Measurements from ENCODE around the gene WIPF1. TPM values are rescaled to one million over a fixed set of nuclear protein-coding genes. Genes with fewer than 3 reads are reported as not detected.

Gene WIPF1
- polyA plus RNA-seq, 1 experiment: 34.9 TPM

- DNase-seq (ENCODE audit: low read depth): no peak
- H3K27me3 ChIP-seq (ENCODE audit: control insufficient read depth, insufficient read depth, low read length): no peaks in the 10 kb centered on the region
- no peak overlapping the region for H3K4me3 ChIP-seq (ENCODE audit: low read depth, low read length)
- ChIA-PET CTCF (interaction anchor here (0.6 to 7.1 kb wide), 6 partner anchors 32 to 1130 kb away, joined by 3 to 86 read pairs (median 3); no protein-coding TSS in a partner anchor), POLR2A (no interaction called here)
- TF ChIP-seq CTCF (IDR thresholded peaks at IDR 0.05; ENCODE audit: insufficient read depth, low read depth, low read length): no peak
- H3K36me3 ChIP-seq (ENCODE audit: control insufficient read depth, insufficient read depth, low read length): peaks cover 11% of the 10 kb centered on the region
Measured at GRCh38 chr2:174574657-174575056, 22.9 kb downstream of the WIPF1 start.

- no peak for DNase-seq (ENCODE audit: low read depth)
- ChIA-PET POLR2A (no interaction called here), CTCF (interaction anchor here (7.1 kb wide), 1 partner anchor 113 kb away, joined by 86 read pairs; no protein-coding TSS in a partner anchor)
- TF ChIP-seq CTCF (IDR thresholded peaks at IDR 0.05; ENCODE audit: insufficient read depth, low read depth, low read length): no peak
- peaks cover 14% of the 10 kb centered on the region for H3K36me3 ChIP-seq (ENCODE audit: control insufficient read depth, insufficient read depth, low read length)
- H3K4me3 ChIP-seq (ENCODE audit: low read depth, low read length): no peak overlapping the region
- no peaks in the 10 kb centered on the region for H3K27me3 ChIP-seq (ENCODE audit: control insufficient read depth, insufficient read depth, low read length)
Measured at GRCh38 chr2:174573621-174574081, 24.0 kb downstream of the WIPF1 start.

GRCh38 chr2:174572556-174572955 is 25.0 kb downstream of the WIPF1 start:
- Histone ChIP-seq H3K36me3 (ENCODE audit: control insufficient read depth, insufficient read depth, low read length) (peaks cover 17% of the 10 kb centered on the region), H3K4me3 (ENCODE audit: low read depth, low read length) (no peak overlapping the region), H3K27me3 (ENCODE audit: control insufficient read depth, insufficient read depth, low read length) (no peaks in the 10 kb centered on the region)
- POLR2A ChIA-PET: no interaction called here
- no peak for TF ChIP-seq CTCF (IDR thresholded peaks at IDR 0.05; ENCODE audit: insufficient read depth, low read depth, low read length)
- CTCF ChIA-PET: interaction anchor here (0.6 to 2.9 kb wide), 3 partner anchors 30 to 119 kb away, joined by 3 to 15 read pairs (median 4); no protein-coding TSS in a partner anchor
- DNase-seq (ENCODE audit: low read depth): no peak

GRCh38 chr2:174571669-174572323 is 25.8 kb downstream of the WIPF1 start:
- Histone ChIP-seq H3K27me3 (ENCODE audit: control insufficient read depth, insufficient read depth, low read length) (no peaks in the 10 kb centered on the region), H3K36me3 (ENCODE audit: control insufficient read depth, insufficient read depth, low read length) (peaks cover 17% of the 10 kb centered on the region), H3K4me3 (ENCODE audit: low read depth, low read length) (no peak overlapping the region)
- POLR2A ChIA-PET: no interaction called here
- TF ChIP-seq CTCF (IDR thresholded peaks at IDR 0.05; ENCODE audit: insufficient read depth, low read depth, low read length): no peak
- CTCF ChIA-PET: interaction anchor here (0.7 to 2.9 kb wide), 2 partner anchors 31 to 116 kb away, joined by 3 to 15 read pairs; no protein-coding TSS in a partner anchor
- no peak for DNase-seq (ENCODE audit: low read depth)

GRCh38 chr2:174570318-174570958 is 27.2 kb downstream of the WIPF1 start:
- POLR2A ChIA-PET: no interaction called here

More at GRCh38 chr2:174570318-174570958, 27.2 kb downstream of the WIPF1 start:
- no peak for TF ChIP-seq CTCF (IDR thresholded peaks at IDR 0.05; ENCODE audit: insufficient read depth, low read depth, low read length)
- no peaks in the 10 kb centered on the region for H3K27me3 ChIP-seq (ENCODE audit: control insufficient read depth, insufficient read depth, low read length)
- CTCF ChIA-PET: interaction anchor here (2.9 kb wide), 1 partner anchor 117 kb away, joined by 15 read pairs; no protein-coding TSS in a partner anchor
- peaks cover 17% of the 10 kb centered on the region for H3K36me3 ChIP-seq (ENCODE audit: control insufficient read depth, insufficient read depth, low read length)
- DNase-seq (ENCODE audit: low read depth): no peak
- no peak overlapping the region for H3K4me3 ChIP-seq (ENCODE audit: low read depth, low read length)
